Body of pancreas (tissue), 4 donors: ENCODE results near the gene CAMTA1. TPM values are rescaled to one million over a fixed set of nuclear protein-coding genes. Genes with fewer than 3 reads are reported as not detected.

ENCODE experiments used
- ATAC-seq: fragments of 150-250 bp; one replicate; pipeline ENCODE4 v1.9.1; 2016
- DNase-seq, 4 donors: peaks; one replicate each; pipeline ENCODE4 v3.0.0-alpha.2; 2019
- H3K27ac ChIP-seq, 4 donors: fragments of 200-600 bp; sonication (generic); 1 replicate in 3 of 4; 2 replicates in 1 of 4; pipeline versions ENCODE4 v1.5.1 to v1.6.1; 2016 to 2019; ENCODE audit warnings: mild to moderate bottlenecking in 1 of 4, mixed read lengths in 1 of 4, moderate library complexity in 1 of 4
- H3K27me3 ChIP-seq, 2 donors: fragments of 200-600 bp; sonication (generic); one replicate each; pipeline ENCODE4 v1.6.0; 2016; ENCODE audit warnings: mild to moderate bottlenecking in 1 of 2
- H3K36me3 ChIP-seq, 2 donors: fragments of 200-600 bp; sonication (generic); replicated peaks in 1 of 2; 2 replicates each; pipeline ENCODE4 v1.5.1; 2016; ENCODE audit warnings: low read depth in 2 of 2; ENCODE audit not compliant: insufficient read depth in 1 of 2
- H3K4me1 ChIP-seq: fragments of 200-600 bp; sonication (generic); one replicate; pipeline ENCODE4 v1.6.0; 2016
- H3K4me3 ChIP-seq, 2 donors: fragments of 200-600 bp; sonication (generic); 1 replicate in 1 of 2; 2 replicates in 1 of 2; pipeline ENCODE4 v1.5.1; 2016 to 2019
- H3K9me3 ChIP-seq, 3 donors: fragments of 200-600 bp; sonication (generic); 1 replicate in 2 of 3; 2 replicates in 1 of 3; pipeline ENCODE4 v1.5.1; 2016
- CTCF ChIP-seq, 7 experiments: fragments of 450-650 bp in 4 of 7; fragments of 200-600 bp in 3 of 7; sonication (generic) in 3 of 7; IDR thresholded peaks; one replicate each; pipeline ENCODE4 v1.5.1; 2016 to 2019; ENCODE audit warnings: antibody characterized with exemption in 7 of 7
- POLR2A ChIP-seq, 3 donors: fragments of 450-650 bp; IDR thresholded peaks; one replicate each; pipeline ENCODE4 v1.6.1; 2016; ENCODE audit warnings: antibody characterized with exemption in 3 of 3, mild to moderate bottlenecking in 2 of 3
- WGBS, 2 donors: methylation state at CpG; one replicate each; pipeline ENCODE4 v1.1.5; 2017; 5-methylcytosine and 5-hydroxymethylcytosine counted together
- intact Hi-C: fragments of 100-400 bp; cut with DNase I; formaldehyde crosslinking; loops from one replicate; pipeline ENCODE4 v1.15.1; 2023
- total RNA-seq, 2 donors: library from RNA; depleted of rRNA; stranded (reverse); fragments of >200 nt; gene quantifications; one replicate each; pipeline ENCODE4 v1.1.0, GENCODE V29; 2016

The CAMTA1 gene
- total RNA-seq, 2 donors from 2014 or later, result 36.3 to 59.7 TPM

DNA sequence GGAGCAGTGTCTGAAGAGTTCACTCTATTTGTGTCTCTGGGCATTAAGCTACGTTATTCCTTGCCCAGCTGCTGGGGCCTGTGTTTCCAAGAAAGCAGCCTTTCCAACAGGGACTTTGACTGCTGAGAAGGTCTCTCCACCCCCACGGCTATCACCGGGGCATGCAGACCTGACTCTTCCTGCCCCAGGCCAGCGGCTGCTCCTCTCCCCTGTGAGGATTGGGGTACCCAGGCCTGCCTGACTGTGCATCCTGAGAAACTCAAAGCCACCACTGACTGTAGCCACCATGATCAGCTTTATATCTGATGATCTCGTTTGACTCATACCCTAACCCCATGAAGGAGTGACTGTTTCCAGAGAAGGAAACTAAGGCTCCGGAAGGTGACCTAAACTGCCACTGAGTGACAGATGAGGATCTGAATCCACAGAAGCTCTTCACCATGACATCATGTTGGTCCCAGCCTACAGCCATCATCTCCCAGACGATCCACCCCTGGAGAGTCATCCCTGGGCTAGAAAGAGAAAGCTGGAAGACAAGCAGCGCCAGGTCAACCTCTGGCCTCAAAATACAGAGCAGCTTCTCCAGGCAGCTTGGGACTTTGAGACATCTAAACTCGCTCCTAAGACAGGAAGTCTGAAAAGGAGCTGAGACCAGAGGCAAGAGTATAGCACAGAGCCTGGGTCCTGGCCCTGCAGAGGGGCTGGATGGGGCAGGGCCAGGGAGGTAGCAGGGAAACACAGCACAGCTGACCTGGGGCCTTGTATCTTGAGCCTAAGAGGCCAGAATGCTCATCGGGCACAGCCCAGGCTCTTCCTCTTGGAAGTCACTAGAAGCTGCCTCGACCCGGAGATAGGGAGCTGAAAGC, 741.8 kb downstream of the CAMTA1 start:
- DNase-seq (no peak), ATAC-seq (no peak)
- intact Hi-C loops, result no loop called here
- 80 to 85% methylated on average over 12 of the region's 12 CpGs for WGBS, 2 donors
- H3K9me3 ChIP-seq, result no peaks in the 10 kb centered on the region
- H3K36me3 ChIP-seq, result no peaks in the 10 kb centered on the region
- H3K4me3 ChIP-seq, result no peak overlapping the region
- TF ChIP-seq POLR2A (IDR thresholded peaks at IDR 0.05) (no peak), CTCF (IDR thresholded peaks at IDR 0.05) (no peak)
- H3K27me3 ChIP-seq, result no peaks in the 10 kb centered on the region
- no peak overlapping the region for H3K27ac ChIP-seq
- H3K4me1 ChIP-seq, result no peaks in the 10 kb centered on the region

DNA sequence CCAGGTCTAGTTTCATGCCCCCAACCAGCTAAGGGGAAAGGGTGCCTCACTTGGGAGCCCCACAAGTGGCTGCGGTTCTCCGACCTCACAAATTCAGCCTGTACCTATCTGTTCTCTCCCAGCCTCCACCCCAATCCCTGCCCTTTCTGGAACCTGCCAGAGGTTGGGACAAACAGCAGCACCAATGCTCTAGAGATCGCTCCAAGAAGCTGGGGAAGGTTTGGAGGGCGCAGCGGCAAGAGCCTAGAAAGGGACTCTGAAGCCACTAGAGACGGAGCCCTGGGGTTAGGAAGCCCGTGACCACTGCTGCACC, 742.4 kb downstream of the CAMTA1 start:
- H3K27me3 ChIP-seq, result no peaks in the 10 kb centered on the region
- DNase-seq (no peak), ATAC-seq (no peak)
- no peaks in the 10 kb centered on the region for H3K36me3 ChIP-seq
- H3K9me3 ChIP-seq, result no peaks in the 10 kb centered on the region
- TF ChIP-seq POLR2A (IDR thresholded peaks at IDR 0.05) (no peak), CTCF (IDR thresholded peaks at IDR 0.05) (no peak)
- 90 to 94% methylated on average over 3 to 7 of the region's 7 CpGs for WGBS, 2 donors
- H3K4me1 ChIP-seq, result no peaks in the 10 kb centered on the region
- intact Hi-C loops, result no loop called here
- no peak overlapping the region for H3K4me3 ChIP-seq
- H3K27ac ChIP-seq, result no peak overlapping the region

GRCh38 chr1:7528386-7529198, 743.3 kb downstream of the CAMTA1 start:
- DNase-seq (no peak), ATAC-seq (no peak)
- intact Hi-C loops, result no loop called here
- 77 to 87% methylated on average over 6 of the region's 6 CpGs for WGBS, 2 donors
- no peak overlapping the region for H3K4me3 ChIP-seq
- TF ChIP-seq CTCF (IDR thresholded peaks at IDR 0.05), result no peak
- TF ChIP-seq POLR2A (IDR thresholded peaks at IDR 0.05), result no peak
- H3K36me3 ChIP-seq, result no peaks in the 10 kb centered on the region
- H3K9me3 ChIP-seq, result no peaks in the 10 kb centered on the region
- no peak overlapping the region for H3K27ac ChIP-seq
- H3K4me1 ChIP-seq, result no peaks in the 10 kb centered on the region
- H3K27me3 ChIP-seq, result no peaks in the 10 kb centered on the region

- ATAC-seq (no peak), DNase-seq (no peak)
- intact Hi-C loops, result no loop called here
- H3K27ac ChIP-seq, result no peak overlapping the region
- H3K36me3 ChIP-seq, result no peaks in the 10 kb centered on the region
- 27 to 47% methylated on average over 3 to 6 of the region's 7 CpGs for WGBS, 2 donors
- H3K4me1 ChIP-seq, result no peaks in the 10 kb centered on the region
- H3K27me3 ChIP-seq, result no peaks in the 10 kb centered on the region
- TF ChIP-seq CTCF (IDR thresholded peaks at IDR 0.05) (no peak), POLR2A (IDR thresholded peaks at IDR 0.05) (peak in 1 of 3 donors; percentile 6)
- H3K4me3 ChIP-seq, result no peak overlapping the region
- no peaks in the 10 kb centered on the region for H3K9me3 ChIP-seq
Measured at GRCh38 chr1:7529917-7530316, 744.7 kb downstream of the CAMTA1 start.
